DMS 273 (cell line): ENCODE measurements around the gene SDCBP2.

Source experiments
- DNase-seq: peaks from one replicate; lab custom pipeline; 2025; ENCODE audit not compliant: unreplicated experiment; lab: John Stamatoyannopoulos, UW

SDCBP2 gene

DNA sequence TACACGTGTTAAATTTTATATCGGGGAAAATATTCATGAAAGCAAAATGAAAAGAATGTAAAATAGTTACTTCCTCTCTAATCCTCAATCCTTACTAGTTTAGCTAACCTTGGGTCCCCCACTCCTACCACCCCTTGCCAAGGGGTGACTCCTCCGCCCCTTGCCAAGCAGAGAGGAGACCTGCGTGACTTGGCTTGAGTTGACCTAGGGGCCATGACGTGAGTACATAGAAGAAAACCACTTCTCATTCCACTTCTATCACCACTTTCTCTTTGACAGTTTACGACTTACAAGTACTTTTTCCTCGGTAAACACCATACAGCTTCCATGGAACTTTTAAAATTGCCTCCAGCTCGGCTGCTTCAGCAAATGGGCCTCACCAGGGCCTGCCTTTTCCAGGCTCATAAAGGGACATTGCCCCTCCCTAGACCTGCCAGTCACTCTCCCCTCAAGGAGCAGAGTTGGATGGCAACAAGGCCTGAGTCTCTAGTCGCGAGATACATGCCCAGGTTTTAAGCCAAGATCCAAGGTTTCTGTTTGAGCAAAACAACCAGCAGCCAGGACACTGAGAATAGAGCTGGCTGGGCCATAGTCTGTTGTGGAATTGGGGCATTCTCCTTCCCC lies 29.9 kb downstream of the SDCBP2 start:
- DNase-seq, result no peak

DNA sequence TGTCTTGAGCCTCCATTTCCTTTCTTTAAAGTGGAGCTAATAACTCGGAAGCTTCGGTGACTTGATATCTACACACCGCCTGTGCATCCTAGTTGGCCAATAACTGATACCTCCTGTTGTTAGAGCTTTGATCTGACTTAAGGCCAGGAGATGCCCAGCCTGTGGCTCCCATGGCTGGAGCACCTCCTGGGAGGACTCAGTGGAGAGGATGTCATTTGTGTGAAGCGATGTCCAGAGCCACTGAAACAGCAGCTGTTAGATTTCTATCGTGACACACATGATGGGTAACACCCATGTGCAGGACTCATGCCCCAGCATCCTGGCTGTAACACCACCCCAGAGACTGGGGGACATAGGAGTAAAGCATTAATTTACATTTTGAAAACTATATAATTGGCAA lies 30.8 kb downstream of the SDCBP2 start:
- no peak for DNase-seq

DNA sequence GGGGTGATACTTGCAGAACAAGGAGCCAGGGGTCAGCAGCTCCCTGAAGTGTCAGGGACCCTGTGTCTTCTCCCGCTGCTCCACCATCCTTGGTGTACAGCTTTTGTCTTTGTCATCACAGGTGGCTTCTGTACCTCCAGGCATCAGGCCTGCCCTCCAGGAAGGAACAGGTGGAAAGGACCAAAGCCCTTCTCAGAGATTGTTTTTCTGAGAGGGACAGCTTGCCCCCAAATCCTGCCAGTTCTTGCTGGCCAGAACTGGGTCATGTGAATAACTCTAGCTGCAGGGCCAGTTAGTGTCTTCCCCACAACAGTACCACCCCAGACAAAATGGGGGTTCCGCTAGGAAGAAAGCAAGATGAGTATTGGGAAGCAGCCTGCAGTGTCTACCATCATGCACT lies 31.5 kb downstream of the SDCBP2 start:
- DNase-seq, result no peak

DNA sequence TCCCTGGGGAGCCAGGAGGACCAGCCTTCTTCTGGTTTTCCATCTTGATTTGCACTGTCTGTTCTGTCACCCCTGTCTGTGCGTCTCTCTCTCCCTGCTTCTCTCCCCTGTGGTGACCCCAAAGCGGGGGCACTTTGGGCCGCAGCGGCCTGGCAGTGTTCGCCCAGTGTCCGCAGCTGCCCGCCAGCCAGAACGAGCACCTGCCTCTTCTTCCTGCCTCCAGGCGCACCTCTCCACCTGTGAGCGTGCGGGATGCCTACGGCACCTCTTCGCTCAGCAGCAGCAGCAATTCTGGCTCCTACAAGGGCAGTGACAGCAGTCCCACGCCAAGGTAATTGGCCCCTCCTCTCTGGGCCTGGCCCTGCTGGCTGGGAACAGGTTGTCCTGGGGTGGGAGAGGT lies 32.0 kb downstream of the SDCBP2 start:
- no peak for DNase-seq

DNA sequence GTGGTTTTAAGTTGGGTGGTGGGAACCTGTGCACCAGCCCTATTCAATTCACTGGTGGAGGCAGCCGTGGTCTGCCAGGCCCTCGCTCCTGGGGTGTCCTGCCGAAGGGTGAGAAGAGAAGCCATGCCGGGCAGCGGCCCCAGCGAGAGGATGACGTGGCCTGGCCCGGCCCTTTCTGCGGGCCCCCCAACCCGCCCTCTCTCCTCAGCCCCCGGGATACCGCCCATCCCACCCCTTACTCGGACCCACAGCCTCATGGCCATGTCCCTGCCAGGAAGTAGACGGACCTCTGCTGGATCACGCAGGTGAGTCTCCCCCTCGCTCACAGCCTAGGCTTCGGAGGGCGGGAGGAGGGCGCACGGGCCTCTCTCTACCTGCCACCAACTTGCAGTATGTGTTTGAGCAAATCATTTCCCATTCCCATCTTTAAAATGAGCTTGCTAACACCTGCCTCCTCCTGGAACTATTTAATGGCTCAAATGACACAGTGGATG lies 32.8 kb downstream of the SDCBP2 start:
- DNase-seq, result no peak

DNA sequence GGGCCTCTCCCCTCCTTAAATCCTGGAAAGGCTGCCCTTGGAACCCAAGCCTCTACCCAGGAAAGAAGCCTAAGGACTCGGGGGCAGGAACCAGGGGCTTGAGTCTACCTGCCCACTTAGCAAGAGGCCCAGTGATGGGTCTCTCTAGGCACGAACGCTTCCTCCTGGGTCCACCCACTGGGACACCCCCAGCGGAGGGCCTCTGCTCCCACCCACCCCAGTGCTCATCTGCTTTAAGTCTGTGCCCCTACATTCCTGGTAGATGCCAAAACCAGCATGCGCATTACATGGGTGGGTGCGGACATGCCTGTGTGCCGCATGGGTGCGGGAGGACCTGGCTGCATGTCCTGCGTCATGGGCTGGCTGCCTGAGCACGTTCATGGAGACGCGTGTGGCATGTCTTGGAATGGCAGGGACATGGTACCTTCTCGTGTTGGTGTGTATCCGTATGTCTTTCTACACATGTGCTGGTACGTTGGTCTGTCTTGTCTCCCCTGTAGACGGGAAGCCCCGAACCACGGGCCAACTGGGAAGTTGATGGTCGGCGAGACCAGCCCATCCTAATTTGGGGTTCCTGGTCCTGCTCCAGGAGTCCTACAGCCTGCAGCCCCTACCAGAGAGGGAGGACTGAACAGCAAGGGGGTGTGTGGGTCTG lies 33.5 kb downstream of the SDCBP2 start:
- no peak for DNase-seq

DNA sequence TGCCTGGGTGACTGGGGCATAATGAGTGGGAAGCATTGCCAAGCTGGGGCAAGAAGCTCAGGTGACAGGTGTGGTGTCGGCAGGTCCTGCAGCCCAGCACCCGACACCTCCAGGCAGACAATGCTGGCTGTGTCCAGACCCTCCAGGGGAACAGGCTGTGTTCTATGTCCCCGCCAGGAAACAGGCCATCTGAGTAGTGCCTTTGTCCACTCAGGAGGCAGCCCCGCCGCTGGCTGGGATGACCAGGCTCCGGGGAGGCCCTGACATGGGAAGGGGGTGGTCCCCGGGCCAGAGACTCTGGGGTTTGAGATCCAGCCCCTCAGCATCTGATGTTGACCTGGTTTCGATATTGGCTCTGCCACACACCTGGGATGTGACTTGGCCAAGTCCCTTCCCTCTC lies 34.4 kb downstream of the SDCBP2 start:
- DNase-seq, result no peak

DNA sequence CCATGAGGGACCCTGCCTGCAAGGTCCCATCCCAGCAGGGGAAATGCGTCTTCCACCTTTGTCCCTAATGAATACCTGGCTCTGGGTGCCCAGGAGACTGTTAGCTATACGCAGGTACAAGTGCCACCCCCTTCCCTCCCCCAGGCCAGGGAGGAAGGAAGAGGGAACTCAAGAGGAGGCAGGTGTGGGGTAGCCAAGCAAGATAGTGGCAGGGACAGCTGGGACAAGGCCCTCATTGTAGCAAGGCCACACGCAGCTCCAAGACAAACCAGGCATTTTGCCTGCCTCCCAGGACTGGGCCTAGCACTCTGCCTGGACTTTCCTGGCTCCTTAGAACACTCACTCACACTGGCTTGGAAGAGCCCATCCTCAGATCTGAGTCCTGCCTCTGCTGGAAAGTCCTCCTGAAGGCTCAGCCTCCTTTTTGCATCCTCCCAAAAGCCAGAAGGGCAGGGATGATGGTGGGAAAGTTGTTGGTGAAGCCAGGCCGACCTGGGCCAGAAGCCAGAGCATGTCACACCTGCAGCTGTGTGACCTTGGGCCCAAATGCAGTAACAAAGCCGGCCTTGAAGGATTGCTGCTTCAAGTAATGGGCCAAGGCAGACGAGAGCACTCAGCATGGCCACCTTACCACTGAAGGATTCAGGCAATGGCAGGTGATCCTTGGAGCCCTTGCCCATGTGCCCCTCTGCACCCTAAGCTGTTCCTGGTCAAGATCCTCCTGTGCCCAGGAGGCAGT lies 35.1 kb downstream of the SDCBP2 start:
- no peak for DNase-seq

DNA sequence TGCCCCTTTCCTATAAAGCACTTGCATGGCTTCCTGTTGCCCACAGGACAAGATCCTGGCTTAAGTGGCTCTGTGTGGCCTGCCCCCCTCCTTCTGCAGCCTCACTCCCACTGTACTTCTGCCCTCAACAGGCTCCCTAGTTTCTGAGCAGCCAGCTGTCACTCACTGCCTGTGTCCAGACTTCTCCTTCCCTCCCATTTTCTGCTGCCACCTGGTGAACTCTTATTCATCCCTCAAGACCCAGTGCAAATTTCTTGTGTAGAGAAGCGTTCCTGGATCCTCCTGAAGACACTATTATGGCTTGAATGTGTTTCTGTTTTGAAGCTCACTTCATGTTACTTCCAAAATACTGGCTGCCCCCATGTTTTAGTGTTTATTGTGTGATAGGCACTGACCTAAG lies 36.3 kb downstream of the SDCBP2 start:
- DNase-seq, result no peak

DNA sequence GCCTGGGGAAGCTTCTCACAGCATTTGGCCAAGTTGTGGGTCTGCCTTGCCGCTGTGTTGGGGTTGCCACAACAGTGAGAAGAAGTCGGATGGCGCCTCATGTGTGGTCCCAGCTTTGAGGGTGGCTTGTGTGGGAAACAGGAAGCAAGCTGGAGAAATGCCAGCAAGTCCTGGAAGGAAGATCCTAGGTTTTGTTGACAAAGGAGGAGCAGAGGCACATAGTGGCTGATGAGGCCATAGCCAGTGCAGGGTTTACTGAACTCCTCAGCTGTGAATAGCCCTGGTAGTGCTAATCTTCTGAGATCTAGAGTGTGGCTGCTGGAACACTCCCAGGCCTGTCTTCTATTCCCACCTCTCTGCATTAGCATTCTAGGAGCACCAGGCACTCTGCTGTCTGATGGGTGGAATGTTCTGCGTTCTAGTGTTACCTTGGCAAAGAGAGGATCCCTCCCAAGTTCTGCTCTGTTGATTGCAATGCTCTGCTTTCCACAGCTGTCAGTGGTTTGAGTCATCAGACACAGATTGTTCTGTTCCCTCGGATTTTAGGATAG lies 37.7 kb downstream of the SDCBP2 start:
- DNase-seq, result no peak

DNA sequence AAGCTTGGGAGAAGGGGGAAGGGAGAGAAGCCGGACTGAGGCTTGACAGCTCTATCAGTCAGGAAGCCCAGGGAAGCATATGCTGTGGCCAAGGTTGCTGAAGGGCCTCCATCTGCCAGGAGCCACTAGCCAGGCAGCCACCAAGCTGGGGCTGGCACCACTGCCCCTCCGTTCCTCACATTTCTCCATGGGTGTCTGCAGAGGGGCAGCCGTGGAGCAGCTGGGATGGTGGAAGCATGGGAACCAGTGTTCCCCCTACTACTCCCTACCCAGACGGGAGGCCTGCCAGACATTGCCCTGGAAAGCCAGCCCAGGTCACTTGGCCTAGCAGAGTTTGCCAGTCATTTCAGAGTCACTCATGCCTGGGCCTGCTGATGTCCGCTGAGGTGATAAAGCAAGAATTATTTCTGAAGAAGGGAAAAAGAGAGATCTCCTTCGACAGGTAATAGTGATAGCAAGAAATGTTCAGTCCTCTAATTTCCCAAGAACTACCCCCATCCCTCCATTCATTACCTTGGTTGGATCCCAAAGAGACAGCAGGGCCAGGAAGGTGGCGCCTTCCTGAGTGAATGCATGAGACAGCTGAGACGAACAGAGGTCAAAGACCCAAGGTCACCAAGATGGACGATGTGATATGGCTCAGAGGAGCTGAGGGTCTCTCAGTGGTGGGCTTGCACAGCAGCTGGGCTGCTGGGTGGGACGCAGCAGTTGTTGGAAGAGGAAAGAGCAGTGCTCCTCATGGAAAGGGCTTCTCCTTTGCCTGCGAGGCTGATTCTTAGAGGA lies 41.0 kb downstream of the SDCBP2 start:
- DNase-seq, result peak; percentile 32

DNA sequence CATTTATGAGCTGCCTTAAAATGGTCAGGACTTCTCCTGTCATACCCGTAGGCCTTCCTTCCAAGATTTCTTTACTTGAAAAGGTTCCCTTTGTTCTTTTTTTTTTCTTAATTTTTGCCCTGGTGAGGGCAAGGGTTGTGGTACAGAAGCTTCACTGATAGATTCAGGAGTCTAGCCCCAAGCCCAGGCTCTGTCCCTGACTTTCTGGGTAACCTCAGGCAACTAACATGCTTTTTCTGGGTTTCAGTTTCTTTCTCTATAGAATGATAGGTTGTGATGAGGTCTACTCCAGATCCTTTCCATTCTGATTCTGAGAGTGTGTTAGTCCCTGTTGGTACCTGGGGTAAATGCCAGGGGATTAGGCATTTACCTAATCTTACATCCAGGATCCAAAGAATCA lies 41.6 kb downstream of the SDCBP2 start:
- no peak for DNase-seq

DNA sequence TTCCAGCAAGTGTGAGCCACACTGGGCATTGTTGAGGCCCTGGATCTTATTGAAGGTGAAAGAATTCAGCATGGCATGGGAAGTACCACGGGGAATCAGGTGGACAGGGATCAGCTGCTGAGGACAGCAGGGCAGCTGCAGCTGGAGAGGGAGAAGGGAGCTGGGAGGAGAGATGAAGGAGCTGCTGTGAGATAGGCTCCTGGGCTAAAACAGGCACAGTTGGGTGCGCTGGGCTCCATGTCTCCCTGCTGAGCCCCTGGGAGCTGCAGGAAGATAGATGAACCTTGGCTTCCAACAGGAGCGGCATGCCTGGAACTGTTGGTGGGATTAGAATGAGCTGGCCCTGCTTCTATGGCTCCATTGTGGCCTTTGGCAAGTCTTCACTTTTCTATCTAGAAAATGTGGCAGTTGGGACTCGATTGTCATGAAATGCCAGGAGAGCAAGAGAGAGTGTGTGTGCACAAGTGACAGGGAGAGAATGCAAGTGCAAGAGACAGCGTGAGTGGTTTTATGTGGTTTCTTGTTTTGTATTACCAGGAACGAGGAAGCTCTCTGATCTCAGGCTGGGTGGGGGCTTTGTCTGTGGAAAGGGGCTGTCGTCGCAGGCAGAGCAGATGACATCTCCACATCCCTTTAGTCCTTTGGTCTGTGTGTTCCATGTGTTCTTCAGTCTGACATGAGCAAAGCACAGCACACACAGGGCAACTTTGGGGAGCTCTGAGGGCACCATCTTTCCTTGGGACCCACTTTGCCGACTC lies 42.5 kb downstream of the SDCBP2 start:
- DNase-seq, result no peak

DNA sequence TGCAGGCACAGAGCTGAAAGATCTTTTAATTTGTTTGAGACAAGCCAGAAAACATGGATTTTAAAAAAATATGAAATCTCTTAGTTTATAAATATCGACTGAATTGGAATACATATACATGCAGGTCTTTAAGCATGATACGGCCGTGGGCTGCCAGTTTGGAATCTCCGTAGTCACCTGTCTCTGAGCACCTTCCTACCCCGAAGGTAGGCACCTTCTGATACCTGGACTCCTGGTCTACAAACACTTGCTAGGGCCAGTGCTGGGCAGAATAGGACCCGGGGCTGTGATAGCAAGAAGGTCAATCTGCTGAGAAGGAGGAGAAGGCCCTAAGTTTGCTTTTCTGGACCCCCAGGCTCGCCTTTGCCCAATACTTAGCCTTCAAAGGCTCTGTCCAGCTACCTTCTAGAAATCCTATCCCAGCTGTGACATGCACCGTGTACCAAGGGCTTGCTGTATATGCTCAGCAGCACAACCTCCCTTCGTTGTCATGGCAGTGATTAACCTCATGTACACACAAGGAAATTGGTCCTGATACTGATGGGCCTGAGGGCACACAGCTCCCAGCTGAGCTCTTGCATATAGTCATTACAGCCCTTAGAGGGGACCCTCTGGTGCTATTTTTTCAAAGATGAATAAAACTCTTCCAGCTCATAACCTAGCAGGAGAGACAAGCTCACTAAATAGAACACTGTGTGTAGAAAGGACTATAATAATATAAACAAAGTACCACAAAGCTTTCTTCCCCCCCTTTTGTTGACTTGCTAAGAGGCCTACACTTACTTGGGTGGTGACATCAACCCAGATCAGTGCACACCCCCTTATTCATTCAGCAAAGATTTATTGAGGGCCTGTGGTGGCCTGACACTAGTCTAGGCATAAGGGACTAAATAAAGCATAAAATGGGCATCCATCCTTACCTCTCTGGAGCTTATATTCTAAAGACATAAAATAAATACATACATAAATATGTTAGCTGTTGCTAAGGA lies 45.1 kb downstream of the SDCBP2 start:
- no peak for DNase-seq

DNA sequence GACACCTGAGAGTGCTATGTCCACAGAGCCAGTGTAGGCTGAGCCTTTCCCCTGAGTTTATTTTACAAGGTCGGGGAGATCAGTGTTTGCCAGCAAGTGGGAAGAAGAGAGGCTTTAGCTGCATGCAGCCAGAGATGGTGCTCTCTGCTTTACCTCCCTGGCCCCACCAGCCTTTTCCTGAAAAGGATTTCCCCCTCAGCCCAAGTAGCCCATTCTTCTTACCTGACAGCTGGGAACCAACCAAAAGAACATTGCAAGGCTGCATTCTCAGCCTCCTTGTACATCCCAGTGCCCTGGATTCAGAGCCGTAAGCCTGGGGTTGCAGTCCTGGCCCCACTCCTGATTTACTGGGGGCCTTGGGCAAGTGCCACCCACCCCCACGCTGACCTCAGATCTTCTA lies 46.0 kb downstream of the SDCBP2 start:
- no peak for DNase-seq

DNA sequence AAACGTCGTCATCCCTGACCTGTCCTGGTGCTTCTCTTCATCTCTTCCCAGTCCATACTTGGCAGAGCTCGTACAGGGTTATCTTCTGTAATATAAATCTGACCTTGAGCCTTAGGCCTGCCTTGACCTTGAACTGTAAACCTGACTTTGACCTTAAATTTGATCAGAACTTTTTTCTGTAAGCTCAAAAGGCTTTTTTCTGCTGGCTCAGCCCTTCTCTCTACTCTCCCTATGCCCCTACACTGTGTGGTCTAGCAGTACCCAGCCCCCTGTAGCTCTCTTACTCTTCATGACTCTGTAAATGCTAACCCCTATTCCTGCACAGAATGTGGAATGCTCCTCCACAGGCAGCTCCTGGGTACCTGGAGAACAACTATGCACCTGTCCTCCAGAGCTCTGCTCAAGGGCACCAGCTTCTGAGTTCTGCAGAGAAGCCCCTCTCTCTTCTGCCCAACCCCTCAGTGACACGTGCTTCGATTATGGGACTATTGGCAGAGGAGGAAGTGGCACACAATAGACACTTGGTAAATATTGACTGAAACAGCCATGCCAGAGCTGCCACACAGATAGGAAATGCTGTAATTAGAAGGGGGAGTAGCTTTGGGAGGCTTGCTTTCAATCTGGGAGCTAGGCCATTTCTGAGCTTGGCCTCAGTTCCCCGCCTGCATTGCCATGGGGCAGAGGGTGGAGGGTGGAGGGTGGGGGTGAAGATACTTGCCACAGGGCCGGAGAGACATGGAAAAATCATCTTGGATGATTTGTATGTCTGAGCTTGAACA lies 47.5 kb downstream of the SDCBP2 start:
- DNase-seq, result no peak

DNA sequence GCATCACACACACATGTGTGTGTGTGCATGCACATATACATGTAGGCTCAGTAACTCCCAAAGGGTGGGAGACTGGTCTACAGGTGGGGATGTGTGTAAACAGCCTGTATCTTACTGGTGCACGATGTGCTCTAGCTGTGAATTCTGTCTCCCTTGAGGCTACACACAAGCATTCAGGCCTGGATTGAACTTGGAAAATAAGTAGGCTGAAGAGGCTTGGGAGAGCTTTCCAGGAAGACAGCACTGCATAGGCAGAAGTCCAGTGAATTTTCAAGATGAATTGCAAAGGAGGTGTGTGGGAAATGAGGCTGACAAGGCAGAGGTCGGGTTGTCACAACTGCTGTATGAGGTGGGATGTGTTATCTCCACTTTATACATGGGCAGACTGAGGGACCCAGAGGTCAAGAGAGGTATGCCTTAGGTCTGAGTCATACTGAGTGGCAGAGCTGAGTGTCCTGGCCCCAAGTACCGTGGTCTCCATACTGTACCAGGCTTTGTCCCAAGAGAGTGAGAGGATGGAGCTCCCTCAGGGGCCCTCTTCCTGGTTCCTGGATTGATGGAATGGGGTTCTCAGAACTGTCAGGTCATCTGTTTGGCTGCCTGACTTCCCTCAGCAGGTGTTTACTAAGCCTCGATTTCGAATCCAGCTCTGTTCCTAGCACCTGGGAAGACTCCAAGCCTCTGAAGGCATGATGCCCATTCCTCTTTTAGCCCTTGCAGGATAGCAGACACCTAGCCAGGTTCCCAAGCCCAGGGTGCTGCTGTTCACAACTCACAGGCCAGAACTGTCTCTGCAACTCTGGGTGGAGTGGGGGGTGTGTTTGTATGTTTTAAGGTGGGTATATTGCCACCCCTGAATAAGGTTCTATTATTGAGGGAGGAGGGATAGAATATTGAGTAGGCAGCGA lies 48.5 kb downstream of the SDCBP2 start:
- no peak for DNase-seq

DNA sequence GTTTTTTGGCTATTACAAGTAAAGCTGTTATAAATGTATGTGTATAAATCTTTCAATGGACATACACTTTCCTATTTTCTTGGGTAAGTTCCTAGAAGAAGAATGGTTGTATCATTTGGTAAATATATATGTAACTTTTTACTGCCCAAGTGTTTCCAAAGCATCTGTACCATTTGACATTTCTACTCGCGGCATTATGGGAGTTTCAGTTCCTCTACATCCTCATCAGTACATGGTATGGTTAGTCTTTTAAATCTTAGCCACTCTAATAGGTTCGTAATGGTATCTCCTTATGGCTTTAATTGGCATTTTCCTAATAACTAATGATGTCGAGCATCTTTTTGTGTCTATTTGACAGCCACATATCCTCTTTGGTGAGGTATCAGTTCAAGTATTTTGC lies 49.9 kb downstream of the SDCBP2 start:
- no peak for DNase-seq
